ENCODE measurements around the gene ANKRD31.

Gene ANKRD31

DNA sequence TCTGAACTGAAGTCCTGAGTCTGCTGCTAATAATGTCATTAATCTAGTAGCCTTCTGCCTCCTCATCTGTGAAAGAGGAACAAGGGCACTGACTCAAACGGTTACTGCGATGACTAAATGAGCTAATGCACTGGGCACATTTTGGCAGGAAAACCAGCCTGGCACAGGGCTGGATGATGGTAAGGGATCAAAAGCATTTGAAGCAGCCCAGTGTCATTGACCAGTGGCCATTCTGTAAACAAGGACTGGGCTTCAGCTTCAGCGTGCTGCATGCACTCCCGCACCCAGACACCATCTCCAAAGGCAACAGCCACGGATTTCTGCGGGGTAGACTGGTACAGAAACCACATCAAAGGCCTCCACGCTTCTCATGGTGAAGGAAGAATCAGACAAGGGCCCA, 192.3 kb downstream of the ANKRD31 start:
- Histone ChIP-seq H3K36me3 (ENCODE audit: control insufficient read depth, insufficient read depth, low read length) (no peaks in the 10 kb centered on the region), H3K27me3 (replicated peaks; ENCODE audit: control insufficient read depth, insufficient read depth, low read length) (no peaks in the 10 kb centered on the region; the same call in 1 of the 2 replicates), H3K4me3 (replicated peaks; ENCODE audit: low read depth, low read length) (no peak overlapping the region)
- TF ChIP-seq, protein P1, sequence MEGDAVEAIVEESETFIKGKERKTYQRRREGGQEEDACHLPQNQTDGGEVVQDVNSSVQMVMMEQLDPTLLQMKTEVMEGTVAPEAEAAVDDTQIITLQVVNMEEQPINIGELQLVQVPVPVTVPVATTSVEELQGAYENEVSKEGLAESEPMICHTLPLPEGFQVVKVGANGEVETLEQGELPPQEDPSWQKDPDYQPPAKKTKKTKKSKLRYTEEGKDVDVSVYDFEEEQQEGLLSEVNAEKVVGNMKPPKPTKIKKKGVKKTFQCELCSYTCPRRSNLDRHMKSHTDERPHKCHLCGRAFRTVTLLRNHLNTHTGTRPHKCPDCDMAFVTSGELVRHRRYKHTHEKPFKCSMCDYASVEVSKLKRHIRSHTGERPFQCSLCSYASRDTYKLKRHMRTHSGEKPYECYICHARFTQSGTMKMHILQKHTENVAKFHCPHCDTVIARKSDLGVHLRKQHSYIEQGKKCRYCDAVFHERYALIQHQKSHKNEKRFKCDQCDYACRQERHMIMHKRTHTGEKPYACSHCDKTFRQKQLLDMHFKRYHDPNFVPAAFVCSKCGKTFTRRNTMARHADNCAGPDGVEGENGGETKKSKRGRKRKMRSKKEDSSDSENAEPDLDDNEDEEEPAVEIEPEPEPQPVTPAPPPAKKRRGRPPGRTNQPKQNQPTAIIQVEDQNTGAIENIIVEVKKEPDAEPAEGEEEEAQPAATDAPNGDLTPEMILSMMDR (IDR thresholded peaks at IDR 0.05; ENCODE audit: insufficient read depth, low read length, poor library complexity, severe bottlenecking) = no peak
- DNase-seq (ENCODE audit: extremely low read depth, insufficient read length) = no peak

DNA sequence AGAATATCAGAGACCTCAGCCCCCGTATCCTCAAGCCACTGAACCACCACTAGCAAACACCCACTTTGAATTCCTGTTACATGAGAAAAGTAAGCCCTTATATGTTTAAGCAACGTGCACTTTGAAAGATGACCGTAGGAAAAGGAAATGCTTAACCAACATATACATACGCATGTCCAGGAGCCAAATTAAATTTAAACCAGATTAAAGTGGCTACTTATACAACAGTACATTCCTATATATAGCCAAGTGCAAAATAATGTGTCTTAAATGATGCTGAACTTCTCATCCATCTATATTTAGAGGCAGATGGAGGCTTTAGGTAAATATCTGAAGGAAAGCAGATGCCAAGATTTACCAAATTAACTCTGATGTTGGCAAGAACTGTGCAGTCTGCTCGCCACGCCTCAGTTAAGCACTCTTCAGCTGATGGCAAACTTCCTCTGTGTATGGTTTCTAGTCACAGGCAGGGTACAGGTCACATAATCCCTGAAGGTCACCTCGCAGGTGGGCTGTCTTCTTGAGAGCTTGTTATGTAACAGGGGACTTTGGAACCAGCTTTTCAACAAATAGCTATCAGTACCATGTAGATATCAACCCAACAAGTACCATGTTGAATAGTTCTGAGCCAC, 192.9 kb downstream of the ANKRD31 start:
- DNase-seq (ENCODE audit: extremely low read depth, insufficient read length) = no peak
- Histone ChIP-seq H3K36me3 (ENCODE audit: control insufficient read depth, insufficient read depth, low read length) (no peaks in the 10 kb centered on the region), H3K27me3 (replicated peaks; ENCODE audit: control insufficient read depth, insufficient read depth, low read length) (no peaks in the 10 kb centered on the region; the same call in 1 of the 2 replicates), H3K4me3 (replicated peaks; ENCODE audit: low read depth, low read length) (no peak overlapping the region)
- TF ChIP-seq, protein P1 (IDR thresholded peaks at IDR 0.05; ENCODE audit: insufficient read depth, low read length, poor library complexity, severe bottlenecking) = no peak

DNA sequence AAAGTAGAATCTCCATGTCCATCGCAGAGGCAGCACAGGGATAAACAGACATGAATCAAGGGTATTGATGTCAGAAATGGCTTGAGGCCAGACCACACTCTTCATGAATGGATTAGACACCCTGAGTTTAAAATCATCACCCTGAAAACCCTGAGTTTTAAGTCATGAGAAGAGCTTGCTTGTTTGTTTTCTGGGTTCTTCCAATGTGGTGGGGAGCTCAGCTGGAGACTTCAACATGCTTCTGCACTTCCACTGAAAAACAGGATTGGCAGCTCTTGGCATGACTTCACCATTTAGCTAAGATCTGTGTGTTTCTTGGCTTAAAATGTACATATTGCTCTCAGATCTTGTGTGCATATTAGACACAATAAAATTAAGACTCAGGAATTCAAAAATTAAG, 194.2 kb downstream of the ANKRD31 start:
- no peak for DNase-seq (ENCODE audit: extremely low read depth, insufficient read length)
- no peak overlapping the region for H3K4me3 ChIP-seq (replicated peaks; ENCODE audit: low read depth, low read length)
- H3K27me3 ChIP-seq (replicated peaks; ENCODE audit: control insufficient read depth, insufficient read depth, low read length) = no peaks in the 10 kb centered on the region; the same call in 1 of the 2 replicates
- H3K36me3 ChIP-seq (ENCODE audit: control insufficient read depth, insufficient read depth, low read length) = no peaks in the 10 kb centered on the region
- TF ChIP-seq, protein P1 (IDR thresholded peaks at IDR 0.05; ENCODE audit: insufficient read depth, low read length, poor library complexity, severe bottlenecking) = no peak

DNA sequence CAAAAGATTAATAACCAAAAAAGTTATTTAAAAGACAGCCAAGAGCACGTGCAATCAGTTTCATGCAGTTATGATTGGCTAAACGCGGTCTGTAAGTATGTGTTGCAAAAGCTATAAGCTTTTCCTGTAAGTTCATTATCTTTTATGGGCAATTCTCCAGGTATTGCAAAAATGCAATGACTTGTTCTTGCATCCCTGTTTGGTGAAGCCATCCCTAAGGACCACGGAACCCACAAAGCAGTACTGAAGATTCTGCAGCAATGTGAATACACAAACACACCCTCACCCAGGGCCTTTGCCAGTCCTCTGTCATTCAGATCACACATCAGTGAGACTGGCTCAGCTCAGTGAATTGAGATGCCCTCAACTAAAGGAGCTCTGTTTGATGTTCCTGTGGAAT, 195.7 kb downstream of the ANKRD31 start:
- H3K27me3 ChIP-seq (replicated peaks; ENCODE audit: control insufficient read depth, insufficient read depth, low read length) = no peaks in the 10 kb centered on the region; the same call in 1 of the 2 replicates

DNA sequence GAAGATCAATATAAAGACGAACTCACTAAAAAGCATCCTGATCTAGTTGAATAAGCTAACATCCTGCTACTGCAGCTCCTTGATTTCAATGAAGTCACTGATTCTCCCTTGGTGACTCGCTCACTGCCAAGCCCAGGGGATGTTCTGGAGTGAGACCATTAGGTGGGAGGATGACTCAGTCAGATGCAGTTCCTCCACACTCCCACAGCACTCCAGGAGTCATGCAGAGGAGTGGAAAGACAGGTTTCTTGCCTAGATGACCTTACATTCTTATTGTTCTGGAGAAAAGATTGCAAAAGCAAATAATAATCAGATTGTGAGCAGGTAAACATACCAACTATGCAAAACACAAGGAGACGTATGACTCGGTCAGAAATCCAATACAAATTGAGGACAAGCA, 199.6 kb downstream of the ANKRD31 start:
- Histone ChIP-seq H3K36me3 (ENCODE audit: control insufficient read depth, insufficient read depth, low read length) (no peaks in the 10 kb centered on the region), H3K4me3 (replicated peaks; ENCODE audit: low read depth, low read length) (no peak overlapping the region), H3K27me3 (replicated peaks; ENCODE audit: control insufficient read depth, insufficient read depth, low read length) (no peaks in the 10 kb centered on the region; the same call in none of the 2 replicates)
- TF ChIP-seq, protein P1 (IDR thresholded peaks at IDR 0.05; ENCODE audit: insufficient read depth, low read length, poor library complexity, severe bottlenecking) = no peak
- no peak for DNase-seq (ENCODE audit: extremely low read depth, insufficient read length)

More for the DNA sequence above, 195.7 kb downstream of the ANKRD31 start:
- TF ChIP-seq, protein P1 (IDR thresholded peaks at IDR 0.05; ENCODE audit: insufficient read depth, low read length, poor library complexity, severe bottlenecking) = no peak
- H3K36me3 ChIP-seq (ENCODE audit: control insufficient read depth, insufficient read depth, low read length) = no peaks in the 10 kb centered on the region
- DNase-seq (ENCODE audit: extremely low read depth, insufficient read length) = no peak
- no peak overlapping the region for H3K4me3 ChIP-seq (replicated peaks; ENCODE audit: low read depth, low read length)
